HG02623 (cell line): ENCODE measurements around the gene ALOX5.

ENCODE experiments used
- ATAC-seq: cut with Tn5 transposase; IDR thresholded peaks from one replicate; pipeline ENCODE4 v1.9.1; 2021; ENCODE audit warnings: moderate library complexity; ENCODE audit not compliant: unreplicated experiment

The ALOX5 gene

GRCh38 chr10:45422866-45423659, 49.0 kb downstream of the ALOX5 start:
- no peak for ATAC-seq

GRCh38 chr10:45423976-45424499, 50.0 kb downstream of the ALOX5 start:
- no peak for ATAC-seq

DNA sequence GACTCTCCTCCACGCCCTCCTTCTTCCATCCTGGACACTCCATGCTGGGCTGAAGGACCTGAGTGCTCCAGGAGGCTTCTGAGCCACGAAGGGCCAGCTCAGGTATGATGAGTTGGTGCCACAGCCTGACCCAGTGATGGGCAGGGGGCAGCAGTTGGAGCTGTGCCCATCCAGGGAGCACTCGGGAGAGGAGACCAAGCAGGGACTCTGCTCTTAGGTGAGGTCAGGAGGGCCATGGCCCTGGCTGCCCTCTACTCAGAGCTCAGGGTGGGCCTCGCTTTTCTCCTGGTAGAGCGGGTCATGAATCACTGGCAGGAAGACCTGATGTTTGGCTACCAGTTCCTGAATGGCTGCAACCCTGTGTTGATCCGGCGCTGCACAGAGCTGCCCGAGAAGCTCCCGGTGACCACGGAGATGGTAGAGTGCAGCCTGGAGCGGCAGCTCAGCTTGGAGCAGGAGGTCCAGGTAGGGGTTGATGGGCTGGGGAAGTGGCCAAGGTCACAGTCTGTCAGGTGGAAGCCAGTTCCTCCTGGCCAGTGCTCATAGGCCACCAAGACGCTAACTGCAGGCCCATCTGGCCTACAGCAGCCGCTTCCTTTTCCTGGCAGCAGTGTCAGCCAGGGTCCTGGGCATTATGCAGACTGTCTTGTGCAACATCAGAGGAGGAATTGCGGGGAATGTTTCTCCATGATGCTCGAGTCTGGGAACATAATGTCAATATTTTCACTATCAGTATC, 50.8 kb downstream of the ALOX5 start:
- ATAC-seq = no peak

DNA sequence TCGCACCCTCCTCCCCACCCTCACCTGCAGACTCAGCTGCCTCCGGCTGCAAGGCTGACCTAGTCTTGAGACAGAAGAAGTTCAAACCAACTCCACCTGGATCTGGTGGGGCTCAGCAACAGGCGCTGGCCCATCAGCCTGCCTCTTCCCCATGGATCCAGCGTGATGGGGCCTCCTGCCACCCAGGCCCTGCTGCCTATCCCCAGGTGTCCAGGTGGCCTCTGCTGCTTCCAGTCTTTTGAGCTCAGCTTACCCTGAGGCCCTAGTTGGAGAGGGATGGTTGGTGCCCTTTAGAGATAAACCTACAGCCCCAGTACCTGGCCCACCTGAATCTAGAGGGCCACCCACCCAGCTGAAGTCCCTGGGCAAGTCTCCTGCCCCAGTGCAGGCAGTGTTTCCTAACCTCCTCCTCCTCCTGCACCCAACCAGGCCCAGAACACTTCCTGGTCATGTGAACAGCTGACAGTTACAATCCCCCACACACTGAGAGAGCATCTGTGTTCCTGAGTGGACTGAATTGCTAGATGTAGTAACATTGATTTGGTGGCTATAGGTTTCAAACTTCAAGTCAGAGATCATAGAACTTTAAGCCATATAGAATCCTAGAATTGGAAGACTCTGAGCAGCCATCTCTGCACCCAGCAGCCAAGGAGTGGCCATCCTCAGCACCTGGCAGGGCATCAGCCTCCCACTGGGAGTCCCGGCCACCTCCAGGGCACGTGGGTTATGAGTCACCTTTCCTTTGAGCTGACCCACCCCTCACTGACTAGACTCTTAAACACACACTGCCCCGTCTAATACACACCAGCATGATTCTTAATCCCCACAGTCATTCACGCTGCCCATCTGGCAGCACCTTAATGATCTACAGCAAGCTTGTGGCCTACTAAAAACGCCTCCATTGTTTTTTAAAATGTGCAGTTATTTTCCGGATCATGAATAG, 51.9 kb downstream of the ALOX5 start:
- ATAC-seq = no peak

- ATAC-seq = no peak
Measured at GRCh38 chr10:45427262-45427969, 53.4 kb downstream of the ALOX5 start.

GRCh38 chr10:45427970-45428366, 54.0 kb downstream of the ALOX5 start:
- no peak for ATAC-seq

- ATAC-seq = no peak
Measured at GRCh38 chr10:45428611-45429510, 54.8 kb downstream of the ALOX5 start.

DNA sequence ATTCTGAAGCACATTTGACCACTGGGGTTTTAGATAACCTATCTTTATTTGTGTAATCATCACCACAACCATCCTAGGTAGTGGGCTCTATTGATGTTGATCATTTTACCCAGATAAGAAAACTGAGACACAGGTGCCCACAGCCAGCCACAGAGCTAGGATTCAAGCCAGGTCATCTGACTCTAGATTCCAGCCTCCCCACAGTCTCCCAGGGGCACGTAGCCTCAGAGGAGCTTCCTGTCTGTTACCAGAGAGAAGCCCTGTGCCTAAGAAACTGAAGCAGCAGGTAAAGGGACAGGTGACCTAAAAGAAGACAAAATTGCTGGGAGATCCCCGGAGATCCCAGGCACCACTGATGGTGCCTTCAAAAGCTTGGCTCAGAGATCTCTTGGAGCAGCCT, 55.8 kb downstream of the ALOX5 start:
- ATAC-seq = no peak

DNA sequence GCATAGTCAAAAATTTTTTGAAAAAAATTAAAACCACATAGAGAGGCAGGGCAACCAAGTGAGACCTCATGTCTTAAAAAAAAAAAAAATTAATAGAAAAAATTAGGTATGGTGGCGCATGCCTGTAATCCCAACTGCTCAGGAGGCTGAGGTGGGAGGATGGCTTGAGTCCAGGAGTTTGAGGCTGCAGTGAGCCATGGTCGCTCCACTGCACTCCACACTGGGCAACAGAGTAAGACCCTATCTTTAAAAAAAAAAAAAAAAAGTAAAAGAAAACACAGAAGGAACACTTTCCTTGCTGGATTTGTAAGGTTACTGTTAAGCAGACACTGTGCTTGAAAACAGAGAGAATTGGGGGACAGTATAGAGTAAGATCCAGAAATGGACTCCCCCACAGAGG, 58.1 kb downstream of the ALOX5 start:
- ATAC-seq = no peak

DNA sequence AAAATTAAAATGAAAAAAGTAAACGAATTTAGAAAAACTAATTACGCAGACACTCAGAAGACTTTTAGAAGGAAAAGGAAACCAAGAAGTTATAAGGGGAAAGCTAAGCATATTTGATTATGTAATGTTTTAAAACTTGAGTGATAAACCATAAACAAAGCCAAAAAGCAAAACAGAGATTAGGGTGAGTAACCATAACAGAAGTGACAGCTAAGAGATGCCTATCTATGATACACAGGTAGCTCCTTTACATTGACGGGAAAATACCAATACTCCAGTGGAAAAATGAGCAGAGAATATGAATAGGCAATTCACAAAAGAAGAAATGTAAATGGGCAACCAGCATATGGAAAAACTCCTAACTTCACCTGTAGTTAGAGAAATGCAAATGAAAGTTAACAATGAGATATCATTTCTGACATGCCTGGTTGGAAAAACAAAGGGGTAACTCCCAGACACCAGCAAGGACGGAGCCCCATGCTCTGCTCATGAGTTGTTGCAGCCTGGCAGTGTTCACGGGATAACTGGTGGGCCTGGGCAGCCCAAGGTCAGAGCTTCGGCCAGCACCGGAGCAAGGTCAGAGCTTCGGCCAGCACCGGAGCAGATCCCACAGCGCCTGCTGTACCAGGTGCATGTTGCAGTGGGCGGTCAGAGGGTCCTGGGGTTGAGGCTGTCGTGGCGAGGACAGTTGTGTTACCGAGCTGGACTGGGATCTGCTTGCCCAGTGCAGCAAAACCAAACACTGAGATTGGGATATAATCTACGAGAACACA, 58.9 kb downstream of the ALOX5 start:
- ATAC-seq = no peak

GRCh38 chr10:45433716-45434469, 59.9 kb downstream of the ALOX5 start:
- ATAC-seq = peak; percentile 96

DNA sequence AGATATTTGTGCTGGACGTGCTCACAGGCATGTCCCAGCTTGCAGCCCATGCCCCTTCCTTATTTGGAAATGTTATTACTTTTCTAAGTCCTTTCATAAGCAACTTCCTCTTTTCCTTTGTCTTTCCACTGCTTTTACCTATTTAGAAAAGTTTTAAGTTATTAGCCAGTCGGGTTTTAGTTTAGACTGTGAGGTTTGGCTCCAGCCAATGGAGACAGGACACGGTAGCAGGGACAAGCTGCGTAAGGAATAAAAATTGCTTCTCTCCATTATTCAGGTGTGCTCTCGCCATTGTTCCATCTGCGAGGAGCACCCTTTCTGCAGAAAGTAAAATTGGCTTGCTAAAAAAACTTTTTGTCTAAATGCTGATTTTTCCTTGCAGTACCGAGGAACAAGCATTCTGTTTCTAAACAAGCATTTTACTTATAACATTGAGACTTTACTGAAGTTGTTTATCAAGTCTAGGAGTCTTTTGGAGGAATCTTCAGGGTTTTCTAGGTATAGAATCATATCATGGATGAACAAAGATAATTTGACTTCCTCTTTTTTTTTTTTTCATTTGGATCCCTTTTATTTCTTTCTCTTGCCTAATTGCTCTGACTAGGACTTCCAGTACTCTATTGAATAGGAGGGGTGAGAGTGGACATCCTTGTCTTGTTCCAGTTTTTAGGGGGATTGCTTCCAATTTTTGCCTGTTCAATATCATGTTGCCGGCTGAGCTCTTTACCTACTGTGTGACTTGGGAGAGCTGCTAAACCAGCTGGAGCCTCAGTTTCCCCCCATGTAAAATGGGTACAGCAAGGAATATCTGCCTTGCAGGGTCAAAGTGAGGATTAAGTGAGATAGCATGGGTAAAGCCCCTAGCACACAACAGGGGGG, 63.8 kb downstream of the ALOX5 start:
- ATAC-seq = no peak

DNA sequence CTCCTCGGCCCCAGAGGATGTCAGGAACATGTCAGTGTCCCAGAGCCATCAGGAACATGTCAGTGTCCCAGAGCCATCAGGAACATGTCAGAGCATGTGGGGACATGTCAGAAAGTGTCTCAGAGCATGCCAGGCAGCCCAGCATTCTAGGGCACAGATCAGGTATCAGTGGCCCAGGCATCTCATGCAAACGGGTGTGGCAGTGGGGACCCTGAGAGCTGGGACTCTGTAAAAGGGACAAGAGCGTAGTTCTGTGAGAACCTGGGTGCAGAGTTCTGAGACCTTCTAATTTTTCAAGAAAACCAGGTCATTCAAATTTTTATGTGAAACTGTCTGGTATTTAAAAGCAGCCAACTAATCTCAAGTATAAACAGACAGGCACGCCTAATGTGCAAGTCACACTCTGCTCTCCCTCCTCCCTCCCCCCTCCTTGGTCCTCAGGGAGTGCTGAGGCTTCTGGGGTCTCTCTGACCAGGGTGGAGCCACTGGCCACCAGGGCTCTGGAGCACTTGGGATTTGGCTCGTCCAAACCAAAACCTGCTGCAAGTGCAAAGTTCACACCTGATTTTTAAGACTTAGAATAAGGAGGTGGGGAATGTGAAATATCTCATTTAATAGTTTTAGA, 64.6 kb downstream of the ALOX5 start:
- no peak for ATAC-seq

- no peak for ATAC-seq
Measured at GRCh38 chr10:45439365-45439764, 65.3 kb downstream of the ALOX5 start.

- no peak for ATAC-seq
Measured at GRCh38 chr10:45439873-45440272, 65.9 kb downstream of the ALOX5 start.

DNA sequence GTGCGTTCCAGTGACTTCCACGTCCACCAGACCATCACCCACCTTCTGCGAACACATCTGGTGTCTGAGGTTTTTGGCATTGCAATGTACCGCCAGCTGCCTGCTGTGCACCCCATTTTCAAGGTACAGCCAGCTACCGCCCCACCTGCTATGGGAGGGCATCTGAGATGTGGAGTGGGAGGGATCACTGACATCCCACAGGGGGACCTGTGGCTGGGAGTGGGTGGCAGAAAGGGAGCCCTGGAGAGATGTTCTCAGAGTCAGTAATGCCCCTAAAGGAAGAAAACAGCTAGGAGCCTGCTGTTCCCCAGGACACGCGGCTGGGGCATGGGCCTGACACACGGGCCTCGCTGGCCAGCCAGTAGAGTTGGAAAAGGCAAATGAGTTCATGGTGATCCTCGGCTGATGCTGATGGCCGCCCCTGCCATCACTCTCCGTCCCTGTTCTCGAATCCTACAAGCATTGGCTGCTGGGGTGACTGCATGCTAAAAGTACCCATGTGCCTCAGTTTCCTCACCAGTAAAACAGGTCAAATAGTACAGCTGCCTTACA, 66.6 kb downstream of the ALOX5 start:
- no peak for ATAC-seq
